OCI-LY7 (cell line): Measurements from ENCODE around the gene MARF1. TPM values are rescaled to one million over a fixed set of nuclear protein-coding genes. Genes with fewer than 3 reads are reported as not detected.
"Not testable (repeated sequence)": the region's sequence is repeated elsewhere in the genome, so short reads cannot be mapped to it uniquely, and the experiment has no call there.

ENCODE experiments used
- BruUV-seq: library from RNA; stranded (reverse); fragments of 400-500 nt; replicated peaks from 2 replicates; lab custom pipeline; 2021; lab: Mats Ljungman, UMichigan
- CTCF ChIA-PET: fragments of 300-600 bp; sonication (Branson Sonifier 250); formaldehyde crosslinking; loops from one replicate; lab custom pipeline; 2022; ENCODE audit warnings: antibody characterized with exemption; ENCODE audit not compliant: unreplicated experiment; lab: Charles Lee
- POLR2A ChIA-PET: fragments of 300-600 bp; sonication (Branson Sonifier 250); formaldehyde crosslinking; loops from one replicate; lab custom pipeline; 2022; ENCODE audit warnings: antibody characterized with exemption; lab: Charles Lee
- DNase-seq: peaks from one replicate; pipeline ENCODE4 v3.0.0-alpha.2; 2015; ENCODE audit warnings: low spot score
- H2AFZ ChIP-seq: fragments of 200-600 bp; sonication (generic), shearing (Covaris generic); 2 replicates; pipeline ENCODE4 v1.6.1; 2014; ENCODE audit warnings: mild to moderate bottlenecking, antibody characterized with exemption, low read length, moderate library complexity
- H3K27ac ChIP-seq: fragments of 200-600 bp; sonication (generic); 2 replicates; pipeline ENCODE4 v1.5.1; 2014; ENCODE audit warnings: mixed run types, low read depth, mild to moderate bottlenecking, moderate library complexity, low read length, inconsistent platforms; ENCODE audit not compliant: poor library complexity, severe bottlenecking
- H3K36me3 ChIP-seq: fragments of 200-600 bp; sonication (generic); 2 replicates; pipeline ENCODE4 v1.6.1; 2014; ENCODE audit warnings: mild to moderate bottlenecking, antibody characterized with exemption, low read length, moderate library complexity, mixed read lengths; ENCODE audit not compliant: insufficient read depth
- H3K4me1 ChIP-seq: fragments of 200-600 bp; sonication (generic); 2 replicates; pipeline ENCODE4 v1.5.1; 2014; ENCODE audit warnings: mild to moderate bottlenecking, low read length; ENCODE audit not compliant: insufficient read depth, poor library complexity, severe bottlenecking
- H3K4me2 ChIP-seq: fragments of 200-600 bp; sonication (generic); 2 replicates; pipeline ENCODE4 v1.6.1; 2014; ENCODE audit warnings: mild to moderate bottlenecking, low read length
- H3K4me3 ChIP-seq: fragments of 200-600 bp; sonication (generic); 2 replicates; pipeline ENCODE4 v1.5.1; 2014; ENCODE audit warnings: mild to moderate bottlenecking, low read depth, low read length; ENCODE audit not compliant: poor library complexity, severe bottlenecking
- H3K79me2 ChIP-seq: fragments of 200-600 bp; sonication (generic); 2 replicates; pipeline ENCODE4 v1.6.1; 2016; ENCODE audit warnings: low read depth, mild to moderate bottlenecking, low read length, moderate library complexity, mixed read lengths; ENCODE audit not compliant: insufficient read depth
- H3K9me2 ChIP-seq: fragments of 200-600 bp; sonication (generic); 2 replicates; pipeline ENCODE4 v1.6.1; 2016; ENCODE audit warnings: mild to moderate bottlenecking, low read length, mixed read lengths; ENCODE audit not compliant: insufficient read depth
- H3K9me3 ChIP-seq: fragments of 200-600 bp; sonication (generic); 2 replicates; pipeline ENCODE4 v1.6.1; 2014; ENCODE audit warnings: mild to moderate bottlenecking, mixed run types, low read length, mixed read lengths
- H4K20me1 ChIP-seq: fragments of 200-600 bp; sonication (generic); 2 replicates; pipeline ENCODE4 v1.6.1; 2014; ENCODE audit warnings: mild to moderate bottlenecking, antibody characterized with exemption, low read length, moderate library complexity, mixed read lengths; ENCODE audit not compliant: insufficient read depth
- CTCF ChIP-seq: fragments of 200-600 bp; sonication (generic); conservative IDR thresholded peaks from 2 replicates; pipeline ENCODE4 v1.5.1; 2014; ENCODE audit warnings: mild to moderate bottlenecking, antibody characterized with exemption, low read length, moderate library complexity, mixed read lengths
- EZH2phosphoT487 ChIP-seq: fragments of 200-600 bp; sonication (generic); IDR thresholded peaks from 2 replicates; pipeline ENCODE4 v1.6.1; 2018; ENCODE audit warnings: low read depth, borderline replicate concordance, mild to moderate bottlenecking, mixed run types, antibody characterized with exemption, low read length, moderate library complexity, mixed read lengths
- intact Hi-C: fragments of 100-400 bp; cut with micrococcal nuclease; formaldehyde crosslinking; loops from one replicate; pipeline ENCODE4 v1.10.0; 2022; ENCODE audit not compliant: unreplicated experiment
- total RNA-seq, 2 experiments: library from RNA; depleted of rRNA in 1 of 2; stranded (reverse); fragments of >200 nt in 1 of 2; shearing (Covaris generic) in 1 of 2; gene quantifications; 2 replicates each; pipeline ENCODE4 v1.2.3, GENCODE V29; 2014 to 2022

Gene MARF1
- total RNA-seq, 2 experiments from 2014 or later: 20.6 to 71.1 TPM

- Histone ChIP-seq H3K79me2 (no peaks in the 10 kb centered on the region), H3K4me1 (no peaks in the 10 kb centered on the region), H3K4me3 (no peak overlapping the region), H3K9me3 (no peaks in the 10 kb centered on the region), H3K27ac (no peak overlapping the region), H4K20me1 (no peaks in the 10 kb centered on the region), H3K4me2 (no peak overlapping the region), H3K36me3 (no peaks in the 10 kb centered on the region), H3K9me2 (no peaks in the 10 kb centered on the region), H2AFZ (no peak overlapping the region)
- ChIA-PET POLR2A (no interaction called here), CTCF (no interaction called here)
- BruUV-seq: no TSS peak
- DNase-seq: no peak
- intact Hi-C loops: no loop called here
- no peak for TF ChIP-seq EZH2phosphoT487
- no peak for TF ChIP-seq CTCF
Observed at GRCh38 chr16:15572329-15573001, 70.5 kb downstream of the MARF1 start.

- H3K36me3 ChIP-seq: no peaks in the 10 kb centered on the region
- H3K4me2 ChIP-seq: no peak overlapping the region
- no peak overlapping the region for H3K4me3 ChIP-seq
- no peaks in the 10 kb centered on the region for H4K20me1 ChIP-seq
- ChIA-PET POLR2A (no interaction called here), CTCF (no interaction called here)
- DNase-seq: no peak
- no peaks in the 10 kb centered on the region for H3K79me2 ChIP-seq
- BruUV-seq: no TSS peak
- no peak for TF ChIP-seq CTCF
- TF ChIP-seq EZH2phosphoT487: no peak
- H3K9me2 ChIP-seq: no peaks in the 10 kb centered on the region
- no peaks in the 10 kb centered on the region for H3K9me3 ChIP-seq
- H3K4me1 ChIP-seq: no peaks in the 10 kb centered on the region
- H2AFZ ChIP-seq: no peak overlapping the region
- intact Hi-C loops: no loop called here
- no peak overlapping the region for H3K27ac ChIP-seq
Observed at GRCh38 chr16:15571557-15571956, 71.4 kb downstream of the MARF1 start.

- H3K79me2 ChIP-seq, H3K36me3 ChIP-seq, H3K4me1 ChIP-seq, CTCF ChIA-PET, DNase-seq, H3K9me2 ChIP-seq, H2AFZ ChIP-seq, intact Hi-C loops, H4K20me1 ChIP-seq, H3K4me3 ChIP-seq, H3K27ac ChIP-seq, H3K9me3 ChIP-seq, H3K4me2 ChIP-seq, BruUV-seq: not testable (repeated sequence)
- POLR2A ChIA-PET: interaction anchor here (0.6 kb wide), 1 partner anchor 557 kb away, joined by 6 read pairs; no protein-coding TSS in a partner anchor
Observed at GRCh38 chr16:15570666-15571065, 72.3 kb downstream of the MARF1 start.
